Progenitor cell of endocrine pancreas (in vitro differentiated cells): ENCODE measurements around the gene NCOA7. TPM values are rescaled to one million over a fixed set of nuclear protein-coding genes. Genes with fewer than 3 reads are reported as not detected.
A peak's percentile ranks its signal among the peaks of the same experiment; 100 is the strongest.
"Not testable (repeated sequence)": the region's sequence is repeated elsewhere in the genome, so short reads cannot be mapped to it uniquely, and the experiment has no call there.

ENCODE experiments used
- DNase-seq: peaks from one replicate; pipeline ENCODE4 v3.0.0; 2021; ENCODE audit warnings: low spot score; ENCODE audit not compliant: unreplicated experiment
- H3K27ac Mint-ChIP-seq: 2 replicates; pipeline ENCODE4 v1.8.0; 2021; ENCODE audit warnings: mild to moderate bottlenecking, moderate library complexity, mixed read lengths
- H3K27me3 Mint-ChIP-seq: 2 replicates; pipeline ENCODE4 v1.8.0; 2021; ENCODE audit warnings: mixed read lengths
- H3K36me3 Mint-ChIP-seq: 2 replicates; pipeline ENCODE4 v1.8.0; 2022; ENCODE audit warnings: mixed read lengths; ENCODE audit not compliant: insufficient read depth
- H3K4me1 Mint-ChIP-seq: 2 replicates; pipeline ENCODE4 v1.8.0; 2021; ENCODE audit warnings: low read depth, mixed read lengths
- H3K4me3 Mint-ChIP-seq: 2 replicates; pipeline ENCODE4 v1.8.0; 2021; ENCODE audit warnings: low read depth, mild to moderate bottlenecking, moderate library complexity, mixed read lengths
- H3K9me3 Mint-ChIP-seq: 2 replicates; pipeline ENCODE4 v1.8.0; 2021; ENCODE audit warnings: low read depth, mixed read lengths
- total RNA-seq: library from RNA; stranded (reverse); gene quantifications from 2 replicates; pipeline ENCODE4 v1.2.1, GENCODE V29; 2021
- TF ChIP-seq, protein P1 (sequence below): fragments of 200-600 bp; sonication (generic); IDR thresholded peaks from one replicate; pipeline ENCODE4 v1.5.0; 2021; ENCODE audit warnings: antibody characterized with exemption, mild to moderate bottlenecking; ENCODE audit not compliant: unreplicated experiment

Gene NCOA7
- total RNA-seq, 1 donor from 2014 or later = 18.0 TPM

DNA sequence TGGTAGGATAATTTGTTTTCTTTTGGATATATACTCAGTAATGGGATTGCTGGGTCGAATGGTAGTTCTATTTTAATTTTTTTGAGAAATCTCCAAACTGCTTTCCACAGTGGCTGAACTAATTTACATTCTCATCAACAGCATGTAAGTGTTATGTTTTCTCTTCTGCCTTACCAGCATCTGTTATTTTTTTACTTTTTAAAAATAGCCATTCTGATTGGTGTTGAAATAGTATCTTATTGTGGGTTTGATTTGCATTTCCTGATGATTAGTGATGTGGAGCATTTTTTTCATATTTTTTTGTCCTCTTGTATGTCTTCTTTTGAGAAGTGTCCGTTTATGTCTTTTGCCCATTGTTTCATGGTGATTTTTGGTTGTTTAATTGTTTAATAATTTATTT lies 177.7 kb downstream of the NCOA7 start:
- Mint-ChIP-seq H3K4me1 (no peaks in the 10 kb centered on the region), H3K36me3 (peaks cover 20% of the 10 kb centered on the region), H3K9me3 (no peaks in the 10 kb centered on the region), H3K27me3 (no peaks in the 10 kb centered on the region), H3K4me3 (no peak overlapping the region), H3K27ac (no peak overlapping the region)
- TF ChIP-seq, protein P1, sequence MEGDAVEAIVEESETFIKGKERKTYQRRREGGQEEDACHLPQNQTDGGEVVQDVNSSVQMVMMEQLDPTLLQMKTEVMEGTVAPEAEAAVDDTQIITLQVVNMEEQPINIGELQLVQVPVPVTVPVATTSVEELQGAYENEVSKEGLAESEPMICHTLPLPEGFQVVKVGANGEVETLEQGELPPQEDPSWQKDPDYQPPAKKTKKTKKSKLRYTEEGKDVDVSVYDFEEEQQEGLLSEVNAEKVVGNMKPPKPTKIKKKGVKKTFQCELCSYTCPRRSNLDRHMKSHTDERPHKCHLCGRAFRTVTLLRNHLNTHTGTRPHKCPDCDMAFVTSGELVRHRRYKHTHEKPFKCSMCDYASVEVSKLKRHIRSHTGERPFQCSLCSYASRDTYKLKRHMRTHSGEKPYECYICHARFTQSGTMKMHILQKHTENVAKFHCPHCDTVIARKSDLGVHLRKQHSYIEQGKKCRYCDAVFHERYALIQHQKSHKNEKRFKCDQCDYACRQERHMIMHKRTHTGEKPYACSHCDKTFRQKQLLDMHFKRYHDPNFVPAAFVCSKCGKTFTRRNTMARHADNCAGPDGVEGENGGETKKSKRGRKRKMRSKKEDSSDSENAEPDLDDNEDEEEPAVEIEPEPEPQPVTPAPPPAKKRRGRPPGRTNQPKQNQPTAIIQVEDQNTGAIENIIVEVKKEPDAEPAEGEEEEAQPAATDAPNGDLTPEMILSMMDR = no peak
- DNase-seq = no peak

DNA sequence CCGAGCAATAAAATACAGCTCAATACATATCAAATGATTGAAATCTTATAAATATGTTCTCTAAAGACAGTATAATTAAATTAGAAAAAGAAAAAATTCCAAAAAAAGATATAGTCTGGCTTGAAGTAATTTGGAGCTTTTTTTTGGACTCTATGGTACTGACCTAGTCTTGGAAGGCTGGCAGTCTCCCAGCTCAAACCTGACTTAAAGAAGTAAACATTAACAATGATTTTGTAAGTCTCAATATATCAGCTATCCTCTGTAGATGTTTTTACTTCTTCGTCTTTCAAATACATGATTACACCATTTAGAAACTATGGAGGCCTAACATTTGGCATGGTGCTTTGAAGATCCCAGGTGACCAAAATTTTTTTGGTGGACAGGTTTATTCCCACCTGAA lies 180.0 kb downstream of the NCOA7 start:
- Mint-ChIP-seq H3K9me3 (no peaks in the 10 kb centered on the region), H3K27me3 (no peaks in the 10 kb centered on the region), H3K4me1 (no peaks in the 10 kb centered on the region), H3K4me3 (no peak overlapping the region), H3K36me3 (peaks cover 22% of the 10 kb centered on the region), H3K27ac (no peak overlapping the region)
- TF ChIP-seq, protein P1 = no peak
- DNase-seq = no peak

DNA sequence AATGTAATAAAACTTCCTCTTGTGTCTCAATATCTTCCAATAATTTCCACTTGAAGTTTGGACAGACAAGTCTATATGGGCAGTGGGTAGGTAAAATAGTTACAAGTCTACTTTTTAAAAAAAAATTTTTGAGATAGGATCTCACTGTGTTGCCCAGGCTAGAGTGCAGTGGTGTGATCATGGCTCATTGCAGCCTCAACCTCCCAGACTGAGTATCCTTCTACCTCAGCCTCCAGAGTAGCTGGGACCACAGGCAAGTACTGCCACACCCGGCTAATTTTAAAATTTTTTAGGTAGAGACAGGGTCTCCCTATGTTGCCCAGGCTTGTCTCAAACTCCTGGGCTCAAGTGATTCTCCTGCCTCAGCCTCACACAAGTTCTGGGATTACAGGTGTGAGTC lies 181.7 kb downstream of the NCOA7 start:
- H3K9me3 Mint-ChIP-seq, H3K27ac Mint-ChIP-seq, H3K4me3 Mint-ChIP-seq, H3K4me1 Mint-ChIP-seq, H3K27me3 Mint-ChIP-seq, DNase-seq: not testable (repeated sequence)
- peaks cover 18% of the 10 kb centered on the region for H3K36me3 Mint-ChIP-seq

DNA sequence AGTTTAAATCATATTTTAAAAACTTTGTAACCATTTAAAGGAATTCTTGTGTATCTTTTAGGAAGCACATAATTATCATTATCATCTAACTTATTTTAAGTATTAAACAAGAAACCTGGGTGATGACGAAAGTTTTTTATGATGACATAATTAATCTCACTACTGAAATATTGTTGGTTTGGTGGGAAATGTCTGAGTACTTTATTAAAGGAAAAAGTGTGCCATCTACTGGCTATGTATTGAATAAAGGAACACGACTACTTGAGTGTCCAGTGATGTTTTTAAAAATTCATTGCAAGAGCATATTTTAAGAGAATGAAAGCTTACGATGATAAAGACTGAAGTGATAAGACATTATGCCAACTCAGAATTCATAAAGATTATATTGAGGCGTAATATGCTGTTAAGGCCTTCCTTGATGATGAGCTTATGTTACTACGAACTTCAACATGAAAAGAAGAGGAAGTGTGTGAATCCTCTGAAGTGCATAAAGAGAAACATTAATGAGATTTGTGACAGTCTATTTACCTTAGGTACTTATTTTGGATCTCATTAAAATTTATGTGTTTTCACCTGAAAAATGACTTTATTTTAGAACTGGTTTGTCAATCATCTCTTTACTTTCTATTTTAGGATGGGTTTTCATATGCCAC lies 183.6 kb downstream of the NCOA7 start:
- Mint-ChIP-seq H3K27me3 (no peaks in the 10 kb centered on the region), H3K9me3 (no peaks in the 10 kb centered on the region), H3K27ac (no peak overlapping the region), H3K4me1 (no peaks in the 10 kb centered on the region), H3K4me3 (no peak overlapping the region), H3K36me3 (peaks cover 6% of the 10 kb centered on the region)
- DNase-seq = no peak
- TF ChIP-seq, protein P1 = peak; percentile 57

DNA sequence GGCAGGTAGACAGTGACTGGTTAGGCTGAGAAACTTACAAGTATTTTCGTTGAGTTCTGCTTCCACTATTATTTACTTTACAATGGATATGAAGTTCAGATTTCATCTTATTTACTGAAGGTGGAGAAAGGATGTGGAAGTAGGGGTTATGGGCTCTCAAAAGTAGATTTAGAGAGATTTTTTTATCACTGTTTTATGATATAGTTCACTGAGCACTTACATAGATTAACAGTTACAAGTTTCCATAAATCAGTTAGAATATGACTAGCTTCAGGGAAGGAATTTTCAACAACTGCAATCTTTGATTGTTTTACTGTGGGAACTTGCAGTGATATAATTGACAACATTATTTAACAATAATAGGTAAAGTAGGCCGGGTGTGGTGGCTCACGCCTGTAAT lies 188.3 kb downstream of the NCOA7 start:
- Mint-ChIP-seq H3K27ac (no peak overlapping the region), H3K4me1 (no peaks in the 10 kb centered on the region), H3K9me3 (no peaks in the 10 kb centered on the region), H3K36me3 (peaks cover 5% of the 10 kb centered on the region), H3K27me3 (no peaks in the 10 kb centered on the region), H3K4me3 (no peak overlapping the region)
- TF ChIP-seq, protein P1 = no peak
- DNase-seq = no peak

Other genes starting within 250 kb of the NCOA7 start
- gene HEY2, start 41.3 kb upstream of the NCOA7 start, total RNA-seq = 1.4 and 2.3 TPM in 2 replicates
- gene HINT3, start 165.8 kb downstream of the NCOA7 start, total RNA-seq = 20.7 and 20.9 TPM in 2 replicates
- gene TRMT11, start 195.6 kb downstream of the NCOA7 start, total RNA-seq = 25.1 and 32.9 TPM in 2 replicates